ENCODE data around the gene SLC66A2. TPM values are rescaled to one million over a fixed set of nuclear protein-coding genes. Genes with fewer than 3 reads are reported as not detected.

SLC66A2 gene
- total and polyA plus RNA-seq, 2 experiments from 2014 or later, result 33.1 to 67.0 TPM

DNA sequence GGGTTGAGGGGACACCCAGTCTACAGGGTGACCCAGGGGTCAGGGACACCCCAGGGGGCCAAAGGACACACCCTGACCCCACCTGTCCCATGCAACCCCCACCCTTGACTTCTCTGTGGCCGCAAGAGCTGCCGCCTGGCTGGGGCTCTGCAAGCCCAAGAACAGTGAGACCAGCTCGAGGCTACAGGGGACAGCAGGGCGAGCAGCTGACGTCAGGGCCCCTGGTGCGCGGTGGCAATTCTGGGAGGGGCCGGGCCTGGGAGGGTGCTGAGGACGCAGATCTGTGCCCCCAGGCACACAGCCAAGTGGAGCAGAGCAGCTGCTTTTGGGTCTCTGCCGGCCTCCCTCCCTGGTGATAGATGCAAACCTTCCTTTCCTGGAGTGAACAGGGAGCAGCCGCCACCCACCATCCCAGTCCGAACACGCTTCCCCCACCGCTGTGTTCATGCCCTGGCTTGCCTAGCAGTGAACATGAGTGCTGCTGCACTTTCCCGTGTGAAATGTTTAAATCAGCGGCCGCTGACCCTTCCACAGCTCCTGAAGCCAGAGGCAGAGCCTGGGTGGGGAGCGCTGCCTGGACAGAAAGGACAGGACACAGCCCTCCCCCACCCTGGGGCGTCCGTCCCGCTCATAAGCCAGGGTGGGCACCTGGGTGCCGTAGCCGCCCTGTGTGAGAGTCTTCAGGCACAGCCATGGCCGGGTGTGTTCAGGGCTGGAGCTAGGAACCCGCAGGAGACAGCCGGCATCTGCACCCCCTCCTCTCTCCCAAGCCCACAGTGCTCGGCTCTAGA, 46.9 kb downstream of the SLC66A2 start:
- in situ Hi-C loops (cut with MboI), result no loop called here
- Histone ChIP-seq H3K9ac (no peak overlapping the region), H2AFZ (no peak overlapping the region), H3K27me3 (replicated peaks; ENCODE audit: insufficient read depth) (no peaks in the 10 kb centered on the region), H3K4me3 (no peak overlapping the region), H3K79me2 (ENCODE audit: insufficient read depth) (no peaks in the 10 kb centered on the region), H3K9me2 (ENCODE audit: insufficient read depth) (no peaks in the 10 kb centered on the region), H3K9me3 (ENCODE audit: low read depth) (no peaks in the 10 kb centered on the region), H3F3A (ENCODE audit: insufficient read depth) (no peaks in the 10 kb centered on the region), H3K4me1 (ENCODE audit: insufficient read depth) (no peaks in the 10 kb centered on the region), H3K36me3 (ENCODE audit: low read depth) (no peaks in the 10 kb centered on the region), H3K27ac (no peak overlapping the region), H3K4me2 (ENCODE audit: unreplicated experiment) (no peak overlapping the region), H4K20me1 (ENCODE audit: insufficient read depth) (no peaks in the 10 kb centered on the region)
- no peak for TF ChIP-seq EZH2 (IDR thresholded peaks at IDR 0.05; ENCODE audit: insufficient read depth, poor library complexity, severe bottlenecking)
- no peak for TF ChIP-seq EZH2phosphoT487 (IDR thresholded peaks at IDR 0.05; ENCODE audit: insufficient read depth, low read depth)
- no peak for DNase-seq
- WGBS, 2 experiments (ENCODE audit: low coverage in 1 of 2, low lambda C conversion rate in 2 of 2, missing lambda C conversion rate in 2 of 2), result 99% methylated on average over 25 to 27 of the region's 27 CpGs

DNA sequence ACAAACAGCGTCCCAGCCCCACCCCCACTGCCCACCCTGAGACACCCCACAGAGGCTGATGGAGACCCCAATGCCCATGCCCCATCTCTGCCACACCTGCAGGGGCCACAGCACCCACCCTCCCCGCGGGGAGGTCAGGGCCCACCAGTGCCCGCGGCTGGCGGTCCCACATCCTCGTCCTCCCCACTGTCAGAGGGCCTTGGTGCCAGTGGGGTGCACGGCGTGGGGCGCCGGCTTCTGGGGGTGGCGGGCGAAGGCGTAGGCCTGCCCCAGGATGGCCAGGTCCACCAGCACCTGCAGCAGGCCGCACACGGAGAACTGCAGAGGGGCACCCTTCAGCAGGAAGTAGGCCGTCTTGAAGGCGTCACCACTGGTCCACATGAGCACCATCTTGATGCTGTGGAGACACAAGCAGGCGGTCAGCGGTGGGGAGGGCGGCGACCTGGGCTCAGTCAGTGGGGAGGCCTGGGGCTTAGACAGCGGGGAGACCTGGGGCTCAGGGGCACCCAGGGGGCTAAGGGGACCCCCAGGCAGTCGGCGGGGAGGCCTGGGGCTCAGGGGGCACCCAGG, 47.6 kb downstream of the SLC66A2 start:
- DNase-seq, result no peak
- H2AFZ ChIP-seq, result no peak overlapping the region
- no peaks in the 10 kb centered on the region for H3K4me1 ChIP-seq (ENCODE audit: insufficient read depth)
- no peak overlapping the region for H3K27ac ChIP-seq
- no peak overlapping the region for H3K4me3 ChIP-seq
- in situ Hi-C loops (cut with MboI), result no loop called here
- no peak overlapping the region for H3K4me2 ChIP-seq (ENCODE audit: unreplicated experiment)
- no peak for TF ChIP-seq EZH2phosphoT487 (IDR thresholded peaks at IDR 0.05; ENCODE audit: insufficient read depth, low read depth)
- no peak for TF ChIP-seq EZH2 (IDR thresholded peaks at IDR 0.05; ENCODE audit: insufficient read depth, poor library complexity, severe bottlenecking)
- H3K79me2 ChIP-seq (ENCODE audit: insufficient read depth), result no peaks in the 10 kb centered on the region
- H4K20me1 ChIP-seq (ENCODE audit: insufficient read depth), result no peaks in the 10 kb centered on the region
- H3K9me3 ChIP-seq (ENCODE audit: low read depth), result no peaks in the 10 kb centered on the region
- no peaks in the 10 kb centered on the region for H3F3A ChIP-seq (ENCODE audit: insufficient read depth)
- H3K9ac ChIP-seq, result no peak overlapping the region
- H3K27me3 ChIP-seq (replicated peaks; ENCODE audit: insufficient read depth), result no peaks in the 10 kb centered on the region
- H3K36me3 ChIP-seq (ENCODE audit: low read depth), result no peaks in the 10 kb centered on the region
- no peaks in the 10 kb centered on the region for H3K9me2 ChIP-seq (ENCODE audit: insufficient read depth)
- 97% methylated on average over 15 to 16 of the region's 25 CpGs for WGBS, 2 experiments (ENCODE audit: low coverage in 1 of 2, low lambda C conversion rate in 2 of 2, missing lambda C conversion rate in 2 of 2)

DNA sequence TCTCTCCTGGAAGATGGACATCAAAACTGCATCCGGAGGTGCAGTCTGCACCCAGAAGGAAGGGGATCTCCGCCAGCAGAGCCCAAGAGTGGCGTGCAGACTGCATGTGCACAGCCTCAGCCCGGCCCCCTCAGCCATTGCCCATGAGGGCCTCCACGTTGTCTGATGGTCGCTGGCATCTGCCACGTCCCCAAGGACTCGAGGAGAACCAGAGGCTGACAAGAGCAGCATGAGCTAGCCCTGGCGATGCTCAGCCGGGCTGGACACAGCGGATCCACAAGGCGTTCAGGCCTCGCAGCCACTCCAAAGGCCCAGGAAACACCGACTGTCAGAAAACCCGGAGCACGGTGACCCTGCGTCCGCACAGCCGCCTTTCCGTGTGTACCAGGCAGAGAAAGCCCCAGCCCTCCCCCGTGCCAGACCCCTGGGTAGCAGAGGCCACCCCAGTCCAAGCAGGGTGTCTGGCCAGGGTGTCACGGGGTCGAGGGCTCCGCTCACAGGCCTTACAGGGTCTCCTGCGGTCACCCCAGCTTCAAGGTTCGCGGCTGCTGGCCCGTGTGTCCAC, 48.3 kb downstream of the SLC66A2 start:
- Histone ChIP-seq H3K27me3 (replicated peaks; ENCODE audit: insufficient read depth) (no peaks in the 10 kb centered on the region), H3K27ac (no peak overlapping the region), H2AFZ (no peak overlapping the region), H3K9me2 (ENCODE audit: insufficient read depth) (no peaks in the 10 kb centered on the region), H3F3A (ENCODE audit: insufficient read depth) (no peaks in the 10 kb centered on the region), H3K4me1 (ENCODE audit: insufficient read depth) (no peaks in the 10 kb centered on the region), H3K9me3 (ENCODE audit: low read depth) (no peaks in the 10 kb centered on the region), H4K20me1 (ENCODE audit: insufficient read depth) (no peaks in the 10 kb centered on the region), H3K36me3 (ENCODE audit: low read depth) (no peaks in the 10 kb centered on the region), H3K79me2 (ENCODE audit: insufficient read depth) (no peaks in the 10 kb centered on the region), H3K4me2 (ENCODE audit: unreplicated experiment) (no peak overlapping the region), H3K9ac (no peak overlapping the region), H3K4me3 (no peak overlapping the region)
- in situ Hi-C loops (cut with MboI), result no loop called here
- DNase-seq, result no peak
- 94 to 95% methylated on average over 27 to 28 of the region's 28 CpGs for WGBS, 2 experiments (ENCODE audit: low coverage in 1 of 2, low lambda C conversion rate in 2 of 2, missing lambda C conversion rate in 2 of 2)
- no peak for TF ChIP-seq EZH2 (IDR thresholded peaks at IDR 0.05; ENCODE audit: insufficient read depth, poor library complexity, severe bottlenecking)
- TF ChIP-seq EZH2phosphoT487 (IDR thresholded peaks at IDR 0.05; ENCODE audit: insufficient read depth, low read depth), result no peak

DNA sequence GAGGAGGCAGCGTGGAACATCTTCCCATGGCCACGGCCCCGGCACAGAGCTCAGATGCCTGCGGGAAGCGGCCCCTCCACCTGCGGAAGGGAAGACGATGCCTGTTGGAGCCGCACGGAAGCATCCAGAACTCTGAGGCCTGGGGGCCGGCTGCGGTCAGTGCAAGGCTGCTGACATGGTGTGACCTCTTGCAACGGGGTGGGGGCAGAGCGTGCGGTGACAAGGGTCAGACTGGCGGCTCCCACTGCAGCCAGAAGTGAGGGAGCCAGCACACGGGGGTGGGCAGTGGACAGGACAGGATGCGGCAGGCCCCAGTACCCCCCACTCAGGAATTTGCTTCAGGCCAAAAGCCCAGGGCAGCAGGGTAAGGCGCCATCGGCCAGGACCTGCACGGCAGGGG, 48.8 kb downstream of the SLC66A2 start:
- Histone ChIP-seq H3K4me3 (no peak overlapping the region), H3K27me3 (replicated peaks; ENCODE audit: insufficient read depth) (no peaks in the 10 kb centered on the region), H3K4me2 (ENCODE audit: unreplicated experiment) (no peak overlapping the region), H3K9me2 (ENCODE audit: insufficient read depth) (no peaks in the 10 kb centered on the region), H4K20me1 (ENCODE audit: insufficient read depth) (no peaks in the 10 kb centered on the region), H3K79me2 (ENCODE audit: insufficient read depth) (no peaks in the 10 kb centered on the region), H3K36me3 (ENCODE audit: low read depth) (no peaks in the 10 kb centered on the region), H3K27ac (no peak overlapping the region), H2AFZ (no peak overlapping the region), H3K9me3 (ENCODE audit: low read depth) (no peaks in the 10 kb centered on the region), H3K9ac (no peak overlapping the region), H3K4me1 (ENCODE audit: insufficient read depth) (no peaks in the 10 kb centered on the region), H3F3A (ENCODE audit: insufficient read depth) (0 out of 2 replicates have a peak, but pooled peaks cover 4% of the 10 kb centered on the region)
- in situ Hi-C loops (cut with MboI), result no loop called here
- 97 to 98% methylated on average over 20 of the region's 20 CpGs for WGBS, 2 experiments (ENCODE audit: low coverage in 1 of 2, low lambda C conversion rate in 2 of 2, missing lambda C conversion rate in 2 of 2)
- no peak for TF ChIP-seq EZH2phosphoT487 (IDR thresholded peaks at IDR 0.05; ENCODE audit: insufficient read depth, low read depth)
- no peak for TF ChIP-seq EZH2 (IDR thresholded peaks at IDR 0.05; ENCODE audit: insufficient read depth, poor library complexity, severe bottlenecking)
- no peak for DNase-seq

All from GM23248 (cell line).